HG03442 (cell line): ENCODE data around the gene PGAP2.
"Not testable (repeated sequence)": the region's sequence is repeated elsewhere in the genome, so short reads cannot be mapped to it uniquely, and the experiment has no call there.

Experiments
- ATAC-seq: cut with Tn5 transposase; IDR thresholded peaks from one replicate; pipeline ENCODE4 v1.9.1; 2021; ENCODE audit warnings: mild to moderate bottlenecking, moderate library complexity; ENCODE audit not compliant: unreplicated experiment

Gene PGAP2

DNA sequence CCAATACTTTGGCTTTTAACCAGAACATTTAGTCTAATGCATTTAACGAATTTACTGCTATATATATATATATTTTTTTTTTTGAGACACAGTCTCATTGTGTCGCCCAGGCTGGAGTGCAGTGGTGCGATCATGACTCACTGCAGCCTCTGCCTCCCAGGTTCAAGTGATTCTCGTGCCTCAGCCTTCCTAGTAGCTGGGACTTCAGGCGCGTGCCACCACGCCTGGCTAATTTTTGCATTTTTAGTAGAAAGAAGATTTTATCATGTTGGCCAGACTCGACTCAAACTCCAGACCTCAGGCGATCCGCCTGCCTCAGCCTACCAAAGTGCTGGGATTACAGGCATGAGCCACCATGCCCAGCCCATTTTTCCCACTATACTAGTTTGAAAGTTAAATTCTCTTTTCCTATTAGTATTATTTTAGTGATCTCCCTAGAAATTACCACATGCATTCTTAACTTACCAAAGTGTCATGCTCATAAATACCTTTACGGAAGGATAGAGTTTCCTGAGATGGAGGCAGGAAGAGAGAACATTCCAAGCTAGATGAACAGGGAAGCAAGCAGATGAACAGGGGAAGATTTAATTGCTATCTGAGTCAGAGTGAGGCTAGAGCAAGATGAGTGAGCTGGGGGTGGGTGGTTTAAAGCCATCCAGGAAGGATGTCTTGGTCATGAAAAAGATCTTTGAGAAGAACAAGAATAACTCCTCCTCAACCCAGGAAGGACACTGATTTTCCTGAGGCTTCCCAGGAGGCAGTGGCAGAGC lies 4.4 kb upstream of the PGAP2 start:
- ATAC-seq, result no peak

GRCh38 chr11:3808861-3809623 lies 682 bp downstream of the PGAP2 start:
- ATAC-seq, result peak; percentile 71

GRCh38 chr11:3809624-3809928 lies 1.2 kb downstream of the PGAP2 start:
- no peak for ATAC-seq

GRCh38 chr11:3810446-3810845 lies 2.1 kb downstream of the PGAP2 start:
- ATAC-seq, result no peak

DNA sequence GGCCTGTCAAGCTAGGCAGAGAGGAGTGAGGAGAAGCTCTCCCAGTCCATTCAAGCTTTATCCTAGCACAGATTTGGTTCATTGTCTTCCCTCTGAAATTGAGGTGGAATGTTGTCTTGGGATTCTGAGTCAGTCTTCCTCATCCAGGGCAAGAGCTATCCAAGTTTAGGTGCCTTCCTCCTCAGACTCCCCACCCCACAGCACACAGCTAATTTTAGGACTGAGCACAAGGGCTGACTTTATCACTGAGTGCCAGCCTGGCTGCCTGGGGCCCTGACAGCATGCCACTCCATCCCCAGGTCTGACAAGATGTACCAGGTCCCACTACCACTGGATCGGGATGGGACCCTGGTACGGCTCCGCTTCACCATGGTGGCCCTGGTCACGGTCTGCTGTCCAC lies 2.6 kb downstream of the PGAP2 start:
- no peak for ATAC-seq

DNA sequence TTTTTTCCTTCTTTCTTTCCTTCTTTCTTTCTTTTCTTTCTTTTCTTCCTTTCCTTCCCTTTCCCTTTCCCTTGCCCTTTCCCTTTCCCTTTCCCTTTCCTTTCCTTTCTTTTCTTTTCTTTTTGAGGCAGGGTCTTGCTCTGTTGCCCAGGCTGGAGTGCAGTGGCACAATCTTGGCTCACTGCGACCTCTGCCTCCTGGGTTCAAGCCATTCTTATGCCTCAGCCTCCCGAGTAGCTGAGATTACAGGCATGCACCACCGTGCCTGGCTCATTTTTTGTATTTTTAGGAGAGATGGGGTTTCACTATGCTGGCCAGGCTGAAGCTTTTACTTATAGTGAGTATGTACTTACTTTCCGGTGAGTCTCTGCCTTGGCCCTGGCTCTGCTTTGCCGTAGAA lies 6.5 kb downstream of the PGAP2 start:
- ATAC-seq, result not testable (repeated sequence)

- ATAC-seq, result no peak
Observed at GRCh38 chr11:3815845-3816244, 7.5 kb downstream of the PGAP2 start.

DNA sequence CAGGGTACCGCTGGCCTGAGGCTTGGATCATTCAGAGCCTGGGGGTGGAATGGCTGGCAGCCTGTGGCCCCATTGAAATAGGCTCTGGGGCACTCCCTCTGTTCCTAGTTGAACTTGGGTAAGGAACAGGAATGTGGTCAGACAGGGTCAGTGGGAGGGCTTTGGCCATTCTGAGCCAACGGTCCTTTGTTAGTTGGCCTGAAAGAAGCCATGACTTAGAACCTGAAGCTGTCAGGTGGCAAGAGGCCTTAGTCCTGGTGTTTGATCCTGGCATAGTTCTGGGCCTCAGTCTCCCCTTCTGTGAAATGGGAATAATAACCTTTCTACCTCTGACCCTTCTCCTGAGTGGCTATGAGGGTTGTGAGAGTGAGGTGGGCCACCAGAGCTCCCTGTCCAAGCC lies 8.3 kb downstream of the PGAP2 start:
- no peak for ATAC-seq

DNA sequence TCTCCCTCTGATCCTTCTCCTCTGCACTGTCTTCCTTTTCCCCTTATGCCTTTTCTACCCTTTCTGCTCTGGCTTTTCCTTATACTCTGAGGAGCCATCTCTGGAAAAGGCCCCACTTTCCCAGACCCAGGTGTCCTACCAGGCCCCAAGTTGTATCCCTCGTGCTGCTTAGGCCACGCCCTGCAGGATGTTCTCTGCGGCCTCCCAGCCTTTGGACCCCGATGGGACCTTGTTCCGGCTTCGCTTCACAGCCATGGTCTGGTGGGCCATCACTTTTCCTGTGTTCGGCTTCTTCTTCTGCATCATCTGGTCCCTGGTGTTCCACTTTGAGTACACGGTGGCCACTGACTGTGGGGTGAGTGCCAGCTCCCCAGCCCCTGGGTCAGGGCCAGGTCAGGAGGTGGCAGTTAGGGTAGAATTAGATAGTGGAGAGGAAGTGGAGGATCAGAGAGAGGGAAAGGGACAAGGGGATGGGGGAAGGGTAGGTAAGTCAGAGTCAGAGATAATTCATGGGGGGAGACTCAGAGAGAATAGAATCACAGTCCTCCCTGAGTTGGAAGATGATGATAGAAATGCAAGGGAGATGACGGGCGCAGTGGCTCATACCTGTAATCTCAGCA lies 8.9 kb downstream of the PGAP2 start:
- ATAC-seq, result no peak

- ATAC-seq, result no peak
Observed at GRCh38 chr11:3820971-3821370, 12.6 kb downstream of the PGAP2 start.

DNA sequence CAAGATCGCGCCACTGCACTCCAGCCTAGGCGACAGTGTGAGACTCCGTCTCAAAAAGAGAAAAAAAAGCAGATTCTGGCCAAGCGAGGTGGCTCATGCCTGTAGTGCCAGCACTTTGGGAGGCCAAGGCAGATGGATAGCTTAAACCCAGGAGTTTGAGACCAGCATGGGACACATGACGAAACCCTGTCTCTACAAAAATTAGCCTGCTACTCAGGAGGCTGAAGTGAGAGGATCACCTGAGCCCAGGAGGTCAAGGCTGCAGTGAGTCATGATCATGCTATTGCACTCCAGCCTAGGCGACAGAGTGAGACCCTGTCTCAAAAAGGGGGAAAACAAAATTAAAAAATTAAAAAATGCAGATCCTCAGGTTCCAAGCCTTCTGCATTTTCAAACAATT lies 14.0 kb downstream of the PGAP2 start:
- ATAC-seq, result no peak

DNA sequence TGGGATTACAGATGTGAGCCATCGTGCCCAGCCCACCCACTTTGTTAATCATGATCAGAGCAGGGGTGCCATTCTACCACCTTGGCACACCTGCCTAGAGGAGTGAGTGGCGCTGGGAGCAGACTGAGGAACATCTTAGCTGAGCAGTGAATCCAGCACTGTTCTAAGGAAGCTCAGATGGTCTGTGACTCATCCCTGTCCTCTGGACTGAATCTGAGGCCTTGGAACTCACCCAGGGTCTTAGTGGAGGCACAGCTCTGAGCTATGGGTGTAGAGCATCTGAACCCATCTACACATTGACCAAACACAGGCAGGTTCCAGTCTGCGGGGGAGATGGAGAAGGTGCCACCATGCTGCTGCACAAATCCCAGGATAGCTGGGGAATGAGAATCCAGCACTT lies 14.9 kb downstream of the PGAP2 start:
- ATAC-seq, result no peak

GRCh38 chr11:3823762-3824506 lies 15.6 kb downstream of the PGAP2 start:
- ATAC-seq, result no peak

GRCh38 chr11:3824714-3825472 lies 16.5 kb downstream of the PGAP2 start:
- peak; percentile 82 for ATAC-seq

- no peak for ATAC-seq
Observed at GRCh38 chr11:3825473-3826154, 17.3 kb downstream of the PGAP2 start.

DNA sequence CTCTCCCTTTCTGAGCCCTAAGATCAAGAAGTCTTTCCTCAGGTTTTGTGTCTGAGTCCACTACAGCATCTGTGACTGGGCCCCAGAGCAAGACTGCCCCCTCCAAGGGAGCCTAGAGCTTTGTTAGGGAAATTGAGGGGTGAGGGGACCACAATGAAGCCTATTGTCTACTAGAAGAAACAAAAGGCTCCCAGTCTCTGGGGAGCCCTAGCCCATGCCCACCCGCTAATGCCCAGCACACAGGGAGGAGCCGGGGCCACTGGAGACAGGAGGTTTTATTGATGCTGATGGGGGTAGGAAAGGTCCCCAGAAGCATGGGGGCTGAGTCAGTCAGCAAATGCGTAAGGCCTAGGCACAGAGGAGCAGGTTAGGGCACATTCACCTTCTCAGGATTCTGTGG lies 18.4 kb downstream of the PGAP2 start:
- ATAC-seq, result no peak

DNA sequence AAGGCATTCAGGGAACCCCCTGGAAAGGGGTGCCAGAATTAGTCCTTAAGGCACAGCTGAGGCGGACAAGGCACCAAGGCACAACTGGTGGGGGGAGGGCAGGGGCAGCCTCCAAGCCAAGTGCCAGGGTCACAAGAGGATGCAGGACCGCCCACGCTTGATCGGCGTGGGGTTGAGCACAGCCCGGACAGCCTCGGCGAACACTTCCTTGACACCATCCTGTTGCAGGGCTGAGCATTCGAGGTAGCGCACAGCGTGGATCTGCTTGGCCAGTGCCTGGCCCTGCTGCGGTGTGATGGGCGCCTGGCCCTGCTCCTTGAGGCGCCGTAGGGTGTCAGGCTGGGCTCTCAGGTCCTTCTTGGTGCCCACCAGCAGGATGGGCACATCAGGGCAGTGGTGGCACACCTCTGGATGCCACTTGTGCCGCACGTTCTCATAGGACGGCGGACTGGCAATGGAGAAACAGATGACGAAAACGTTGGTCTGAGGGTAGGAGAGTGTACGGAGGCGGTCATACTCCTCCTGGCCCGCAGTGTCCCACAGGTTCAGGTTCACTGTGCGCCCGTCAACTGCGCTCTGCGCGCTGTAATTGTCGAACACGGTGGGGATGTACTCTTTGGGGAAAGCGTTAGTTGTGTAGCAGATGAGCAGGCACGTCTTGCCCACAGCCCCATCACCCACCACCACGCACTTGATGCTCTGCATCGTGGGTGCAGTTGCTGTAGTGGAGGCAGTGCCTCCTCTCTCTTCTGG lies 19.2 kb downstream of the PGAP2 start:
- no peak for ATAC-seq

DNA sequence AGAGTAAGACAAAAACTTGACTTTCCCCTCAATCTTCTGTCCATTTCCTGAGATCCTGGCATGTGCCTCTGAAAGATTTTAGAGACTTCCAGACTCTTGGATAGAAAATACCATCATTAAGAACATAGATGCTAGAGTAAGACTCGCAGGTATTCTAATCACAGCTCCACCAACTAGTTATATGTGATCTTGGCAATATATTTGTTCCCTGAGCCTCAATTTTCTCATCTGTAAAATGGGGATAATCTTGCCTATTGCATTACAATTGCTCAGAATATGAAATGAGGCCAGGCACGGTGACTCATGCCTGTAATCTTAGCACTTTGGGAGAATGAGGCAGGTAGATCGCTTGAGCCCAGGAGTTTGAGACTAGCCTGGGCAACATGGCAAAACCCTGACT lies 21.7 kb downstream of the PGAP2 start:
- no peak for ATAC-seq

DNA sequence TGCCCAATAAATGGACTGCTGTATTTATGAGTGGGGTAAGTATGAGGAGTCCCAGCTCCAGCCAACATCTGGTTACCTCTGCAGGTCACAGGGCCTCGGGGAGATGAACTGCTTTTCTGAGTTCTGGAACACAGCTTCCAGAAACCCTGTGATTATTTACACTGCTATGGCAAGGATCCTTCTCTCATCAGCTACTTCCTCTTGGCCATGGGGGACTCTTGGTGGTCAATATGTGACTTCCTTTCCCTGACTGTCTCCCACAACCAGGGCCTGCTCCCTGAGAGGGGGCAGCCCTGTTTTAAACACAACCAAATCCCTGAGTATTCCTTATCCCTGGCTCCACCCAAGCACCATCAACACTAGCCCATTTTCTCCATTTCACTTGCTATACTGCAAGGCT lies 22.4 kb downstream of the PGAP2 start:
- ATAC-seq, result no peak
